NCI-H526 (cell line): ENCODE measurements around the gene EXO5.
"Not testable (repeated sequence)": the region's sequence is repeated elsewhere in the genome, so short reads cannot be mapped to it uniquely, and the experiment has no call there.

Source experiments
- DNase-seq, 2 experiments: peaks; one replicate each; lab custom pipeline; 2025; lab: John Stamatoyannopoulos, UW

The EXO5 gene

GRCh38 chr1:40553017-40553416, 44.5 kb downstream of the EXO5 start:
- DNase-seq = no peak

GRCh38 chr1:40554807-40555206, 46.2 kb downstream of the EXO5 start:
- not testable (repeated sequence) for DNase-seq

DNA sequence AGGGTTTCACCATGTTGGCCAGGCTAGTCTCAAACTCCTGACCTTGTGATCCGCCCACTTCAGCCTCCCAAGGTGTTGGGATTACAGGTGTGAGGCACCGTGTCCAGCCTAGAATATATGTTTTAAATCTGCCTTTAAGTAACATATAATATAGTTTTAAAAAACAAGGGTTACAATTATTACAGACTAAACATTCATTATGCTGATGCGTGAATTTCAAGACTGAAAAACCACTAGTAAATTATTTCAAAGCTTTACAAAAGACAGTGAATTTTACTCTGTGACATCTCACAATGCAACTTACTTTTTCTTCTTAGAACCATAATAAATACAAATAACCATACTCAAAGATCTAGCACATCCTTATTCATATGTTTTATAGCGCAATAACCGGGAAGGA, 47.6 kb downstream of the EXO5 start:
- no peak for DNase-seq

DNA sequence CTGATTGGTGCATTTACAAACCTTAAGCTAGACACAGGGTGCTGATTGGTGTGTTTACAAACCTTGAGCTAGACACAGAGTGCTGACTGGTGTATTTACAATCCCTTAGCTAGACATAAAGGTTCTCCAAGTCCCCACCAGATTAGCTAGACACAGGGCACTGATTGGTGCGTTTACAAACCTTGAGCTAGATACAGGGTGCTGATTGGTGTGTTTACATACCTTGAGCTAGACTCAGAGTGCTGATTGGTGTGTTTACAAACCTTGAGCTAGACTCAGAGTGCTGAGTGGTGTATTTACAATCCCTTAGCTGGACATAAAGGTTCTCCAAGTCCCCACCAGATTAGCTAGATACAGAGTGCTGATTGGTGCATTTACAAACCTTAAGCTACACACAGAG, 49.7 kb downstream of the EXO5 start:
- DNase-seq = not testable (repeated sequence)

GRCh38 chr1:40562185-40562584, 53.6 kb downstream of the EXO5 start:
- no peak for DNase-seq

DNA sequence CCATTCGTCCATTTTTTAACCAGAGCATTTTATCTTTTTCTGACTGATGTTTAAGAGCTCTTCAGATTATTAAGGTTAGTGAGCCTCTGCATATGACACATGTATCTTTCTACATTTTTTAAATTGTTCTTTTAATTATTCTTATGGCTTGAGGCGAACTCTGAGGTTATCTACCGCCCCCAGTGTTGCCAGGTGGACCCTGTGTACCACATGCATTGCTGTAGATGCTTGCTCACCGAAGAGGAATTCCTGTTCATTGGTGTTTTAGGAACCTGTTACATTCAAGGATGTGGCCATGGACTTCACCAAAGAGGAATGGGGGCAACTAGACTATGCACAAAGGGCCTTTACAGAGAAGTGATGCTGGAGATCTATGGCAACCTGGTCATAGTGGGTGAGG, 54.7 kb downstream of the EXO5 start:
- no peak for DNase-seq

DNA sequence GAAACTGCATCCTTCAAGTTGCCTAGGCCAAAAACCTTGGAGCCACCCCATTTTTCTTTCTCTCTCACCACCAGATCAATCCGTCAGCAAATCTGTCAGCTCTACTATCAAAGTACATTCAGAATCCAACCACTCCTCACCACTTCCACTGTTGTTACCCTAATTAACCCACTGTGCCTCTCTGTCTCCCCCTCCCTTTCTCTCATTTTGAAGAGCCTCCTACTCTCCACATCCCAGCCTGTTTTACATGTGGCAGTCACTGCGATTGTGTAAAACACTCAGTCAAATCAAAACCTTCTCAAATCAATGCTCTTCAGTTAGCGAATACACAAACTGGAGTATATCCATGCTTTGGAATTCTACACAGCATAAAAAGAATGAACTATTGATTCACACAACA, 55.9 kb downstream of the EXO5 start:
- DNase-seq = no peak

DNA sequence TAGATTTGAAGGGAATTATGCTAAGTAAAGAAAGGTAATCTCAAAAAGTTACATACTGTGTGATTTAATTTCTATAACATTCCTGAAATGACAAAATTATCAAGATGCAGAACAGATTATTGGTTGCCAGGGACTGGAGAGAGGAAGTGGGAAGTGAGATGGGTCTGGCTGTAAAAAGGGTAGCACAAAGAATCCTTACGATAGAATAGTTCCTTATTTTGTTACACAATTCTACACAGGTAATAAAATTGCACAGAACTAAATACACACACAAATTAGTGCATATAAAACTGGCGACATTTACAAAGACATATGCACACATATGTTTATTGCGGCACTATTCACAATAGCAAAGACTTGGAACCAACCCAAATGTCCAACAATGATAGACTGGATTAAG, 56.3 kb downstream of the EXO5 start:
- DNase-seq = no peak
